GM23338 (cell line): ENCODE data around the gene BABAM1.

Source experiments
- CREB1 ChIP-seq: fragments of 250-450 bp; sonication (Bioruptor Pico); IDR thresholded peaks from 2 replicates; pipeline ENCODE4 v1.5.0; 2020; ENCODE audit warnings: low read depth, mild to moderate bottlenecking, moderate library complexity
- ETS1 ChIP-seq: IDR thresholded peaks from 2 replicates; pipeline ENCODE4 v1.6.1; 2016; ENCODE audit warnings: antibody characterized with exemption
- EZH2 ChIP-seq: fragments of 200-600 bp; sonication (generic); IDR thresholded peaks from one replicate; pipeline ENCODE4 v1.8.0; 2017; ENCODE audit warnings: antibody characterized with exemption, mild to moderate bottlenecking, low read depth; ENCODE audit not compliant: unreplicated experiment
- EZH2phosphoT487 ChIP-seq: fragments of 200-600 bp; sonication (generic); IDR thresholded peaks from one replicate; pipeline ENCODE4 v1.8.1; 2018; ENCODE audit warnings: antibody characterized with exemption; ENCODE audit not compliant: unreplicated experiment
- JUNB ChIP-seq: IDR thresholded peaks from one replicate; pipeline ENCODE4 v1.6.1; 2016; ENCODE audit warnings: antibody characterized with exemption; ENCODE audit not compliant: unreplicated experiment
- NANOG ChIP-seq: IDR thresholded peaks from 2 replicates; pipeline ENCODE4 v1.6.1; 2016; ENCODE audit warnings: antibody characterized with exemption, borderline replicate concordance
- POLR2AphosphoS5 ChIP-seq: IDR thresholded peaks from 2 replicates; pipeline ENCODE4 v1.6.1; 2016; ENCODE audit warnings: antibody characterized with exemption, low read depth
- ZNF114 ChIP-seq: fragments of 250-450 bp; sonication (Bioruptor Pico); IDR thresholded peaks from 2 replicates; pipeline ENCODE4 v1.5.0; 2020; ENCODE audit warnings: mild to moderate bottlenecking, moderate library complexity
- ZNF331 ChIP-seq: fragments of 250-450 bp; sonication (Bioruptor Pico); IDR thresholded peaks from 2 replicates; pipeline ENCODE4 v1.5.0; 2020; ENCODE audit warnings: low read depth, mild to moderate bottlenecking, moderate library complexity
- TF ChIP-seq, protein P1 (sequence below), 2 experiments: fragments of 200-600 bp in 1 of 2; sonication (generic) in 1 of 2; conservative IDR thresholded peaks; 2 replicates each; pipeline versions ENCODE4 v1.5.1 to v1.6.1; 2016 to 2017; ENCODE audit warnings: antibody characterized with exemption in 2 of 2, low read depth in 2 of 2, mild to moderate bottlenecking in 2 of 2, moderate library complexity in 1 of 2
- TF ChIP-seq, protein P2 (sequence below): IDR thresholded peaks from one replicate; pipeline ENCODE4 v1.6.1; 2018; ENCODE audit warnings: antibody characterized with exemption; ENCODE audit not compliant: unreplicated experiment
- TF ChIP-seq, protein P3 (sequence below): fragments of 250-450 bp; sonication (Bioruptor Pico); IDR thresholded peaks from 2 replicates; pipeline ENCODE4 v1.5.0; 2020; ENCODE audit warnings: mild to moderate bottlenecking, moderate library complexity

GRCh38 chr19:17305517-17306284 lies 38.5 kb downstream of the BABAM1 start, which contains the start of gene MRPL34:
- TF ChIP-seq, protein P1, sequence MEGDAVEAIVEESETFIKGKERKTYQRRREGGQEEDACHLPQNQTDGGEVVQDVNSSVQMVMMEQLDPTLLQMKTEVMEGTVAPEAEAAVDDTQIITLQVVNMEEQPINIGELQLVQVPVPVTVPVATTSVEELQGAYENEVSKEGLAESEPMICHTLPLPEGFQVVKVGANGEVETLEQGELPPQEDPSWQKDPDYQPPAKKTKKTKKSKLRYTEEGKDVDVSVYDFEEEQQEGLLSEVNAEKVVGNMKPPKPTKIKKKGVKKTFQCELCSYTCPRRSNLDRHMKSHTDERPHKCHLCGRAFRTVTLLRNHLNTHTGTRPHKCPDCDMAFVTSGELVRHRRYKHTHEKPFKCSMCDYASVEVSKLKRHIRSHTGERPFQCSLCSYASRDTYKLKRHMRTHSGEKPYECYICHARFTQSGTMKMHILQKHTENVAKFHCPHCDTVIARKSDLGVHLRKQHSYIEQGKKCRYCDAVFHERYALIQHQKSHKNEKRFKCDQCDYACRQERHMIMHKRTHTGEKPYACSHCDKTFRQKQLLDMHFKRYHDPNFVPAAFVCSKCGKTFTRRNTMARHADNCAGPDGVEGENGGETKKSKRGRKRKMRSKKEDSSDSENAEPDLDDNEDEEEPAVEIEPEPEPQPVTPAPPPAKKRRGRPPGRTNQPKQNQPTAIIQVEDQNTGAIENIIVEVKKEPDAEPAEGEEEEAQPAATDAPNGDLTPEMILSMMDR (conservative IDR thresholded peaks at IDR 0.05; ENCODE audit: low read depth in 2 of 2): peak; percentile 65 to 74
- TF ChIP-seq POLR2AphosphoS5 (peak; percentile 79), EZH2 (no peak), EZH2phosphoT487 (no peak), NANOG (no peak), CREB1 (CRISPR knock-in tag) (no peak), JUNB (no peak), ETS1 (peak; percentile 67; the same call in 1 of the 2 replicates), ZNF331 (no peak), ZNF114 (CRISPR knock-in tag) (no peak)
- TF ChIP-seq, protein P2, sequence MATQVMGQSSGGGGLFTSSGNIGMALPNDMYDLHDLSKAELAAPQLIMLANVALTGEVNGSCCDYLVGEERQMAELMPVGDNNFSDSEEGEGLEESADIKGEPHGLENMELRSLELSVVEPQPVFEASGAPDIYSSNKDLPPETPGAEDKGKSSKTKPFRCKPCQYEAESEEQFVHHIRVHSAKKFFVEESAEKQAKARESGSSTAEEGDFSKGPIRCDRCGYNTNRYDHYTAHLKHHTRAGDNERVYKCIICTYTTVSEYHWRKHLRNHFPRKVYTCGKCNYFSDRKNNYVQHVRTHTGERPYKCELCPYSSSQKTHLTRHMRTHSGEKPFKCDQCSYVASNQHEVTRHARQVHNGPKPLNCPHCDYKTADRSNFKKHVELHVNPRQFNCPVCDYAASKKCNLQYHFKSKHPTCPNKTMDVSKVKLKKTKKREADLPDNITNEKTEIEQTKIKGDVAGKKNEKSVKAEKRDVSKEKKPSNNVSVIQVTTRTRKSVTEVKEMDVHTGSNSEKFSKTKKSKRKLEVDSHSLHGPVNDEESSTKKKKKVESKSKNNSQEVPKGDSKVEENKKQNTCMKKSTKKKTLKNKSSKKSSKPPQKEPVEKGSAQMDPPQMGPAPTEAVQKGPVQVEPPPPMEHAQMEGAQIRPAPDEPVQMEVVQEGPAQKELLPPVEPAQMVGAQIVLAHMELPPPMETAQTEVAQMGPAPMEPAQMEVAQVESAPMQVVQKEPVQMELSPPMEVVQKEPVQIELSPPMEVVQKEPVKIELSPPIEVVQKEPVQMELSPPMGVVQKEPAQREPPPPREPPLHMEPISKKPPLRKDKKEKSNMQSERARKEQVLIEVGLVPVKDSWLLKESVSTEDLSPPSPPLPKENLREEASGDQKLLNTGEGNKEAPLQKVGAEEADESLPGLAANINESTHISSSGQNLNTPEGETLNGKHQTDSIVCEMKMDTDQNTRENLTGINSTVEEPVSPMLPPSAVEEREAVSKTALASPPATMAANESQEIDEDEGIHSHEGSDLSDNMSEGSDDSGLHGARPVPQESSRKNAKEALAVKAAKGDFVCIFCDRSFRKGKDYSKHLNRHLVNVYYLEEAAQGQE: no peak
- TF ChIP-seq, protein P3, sequence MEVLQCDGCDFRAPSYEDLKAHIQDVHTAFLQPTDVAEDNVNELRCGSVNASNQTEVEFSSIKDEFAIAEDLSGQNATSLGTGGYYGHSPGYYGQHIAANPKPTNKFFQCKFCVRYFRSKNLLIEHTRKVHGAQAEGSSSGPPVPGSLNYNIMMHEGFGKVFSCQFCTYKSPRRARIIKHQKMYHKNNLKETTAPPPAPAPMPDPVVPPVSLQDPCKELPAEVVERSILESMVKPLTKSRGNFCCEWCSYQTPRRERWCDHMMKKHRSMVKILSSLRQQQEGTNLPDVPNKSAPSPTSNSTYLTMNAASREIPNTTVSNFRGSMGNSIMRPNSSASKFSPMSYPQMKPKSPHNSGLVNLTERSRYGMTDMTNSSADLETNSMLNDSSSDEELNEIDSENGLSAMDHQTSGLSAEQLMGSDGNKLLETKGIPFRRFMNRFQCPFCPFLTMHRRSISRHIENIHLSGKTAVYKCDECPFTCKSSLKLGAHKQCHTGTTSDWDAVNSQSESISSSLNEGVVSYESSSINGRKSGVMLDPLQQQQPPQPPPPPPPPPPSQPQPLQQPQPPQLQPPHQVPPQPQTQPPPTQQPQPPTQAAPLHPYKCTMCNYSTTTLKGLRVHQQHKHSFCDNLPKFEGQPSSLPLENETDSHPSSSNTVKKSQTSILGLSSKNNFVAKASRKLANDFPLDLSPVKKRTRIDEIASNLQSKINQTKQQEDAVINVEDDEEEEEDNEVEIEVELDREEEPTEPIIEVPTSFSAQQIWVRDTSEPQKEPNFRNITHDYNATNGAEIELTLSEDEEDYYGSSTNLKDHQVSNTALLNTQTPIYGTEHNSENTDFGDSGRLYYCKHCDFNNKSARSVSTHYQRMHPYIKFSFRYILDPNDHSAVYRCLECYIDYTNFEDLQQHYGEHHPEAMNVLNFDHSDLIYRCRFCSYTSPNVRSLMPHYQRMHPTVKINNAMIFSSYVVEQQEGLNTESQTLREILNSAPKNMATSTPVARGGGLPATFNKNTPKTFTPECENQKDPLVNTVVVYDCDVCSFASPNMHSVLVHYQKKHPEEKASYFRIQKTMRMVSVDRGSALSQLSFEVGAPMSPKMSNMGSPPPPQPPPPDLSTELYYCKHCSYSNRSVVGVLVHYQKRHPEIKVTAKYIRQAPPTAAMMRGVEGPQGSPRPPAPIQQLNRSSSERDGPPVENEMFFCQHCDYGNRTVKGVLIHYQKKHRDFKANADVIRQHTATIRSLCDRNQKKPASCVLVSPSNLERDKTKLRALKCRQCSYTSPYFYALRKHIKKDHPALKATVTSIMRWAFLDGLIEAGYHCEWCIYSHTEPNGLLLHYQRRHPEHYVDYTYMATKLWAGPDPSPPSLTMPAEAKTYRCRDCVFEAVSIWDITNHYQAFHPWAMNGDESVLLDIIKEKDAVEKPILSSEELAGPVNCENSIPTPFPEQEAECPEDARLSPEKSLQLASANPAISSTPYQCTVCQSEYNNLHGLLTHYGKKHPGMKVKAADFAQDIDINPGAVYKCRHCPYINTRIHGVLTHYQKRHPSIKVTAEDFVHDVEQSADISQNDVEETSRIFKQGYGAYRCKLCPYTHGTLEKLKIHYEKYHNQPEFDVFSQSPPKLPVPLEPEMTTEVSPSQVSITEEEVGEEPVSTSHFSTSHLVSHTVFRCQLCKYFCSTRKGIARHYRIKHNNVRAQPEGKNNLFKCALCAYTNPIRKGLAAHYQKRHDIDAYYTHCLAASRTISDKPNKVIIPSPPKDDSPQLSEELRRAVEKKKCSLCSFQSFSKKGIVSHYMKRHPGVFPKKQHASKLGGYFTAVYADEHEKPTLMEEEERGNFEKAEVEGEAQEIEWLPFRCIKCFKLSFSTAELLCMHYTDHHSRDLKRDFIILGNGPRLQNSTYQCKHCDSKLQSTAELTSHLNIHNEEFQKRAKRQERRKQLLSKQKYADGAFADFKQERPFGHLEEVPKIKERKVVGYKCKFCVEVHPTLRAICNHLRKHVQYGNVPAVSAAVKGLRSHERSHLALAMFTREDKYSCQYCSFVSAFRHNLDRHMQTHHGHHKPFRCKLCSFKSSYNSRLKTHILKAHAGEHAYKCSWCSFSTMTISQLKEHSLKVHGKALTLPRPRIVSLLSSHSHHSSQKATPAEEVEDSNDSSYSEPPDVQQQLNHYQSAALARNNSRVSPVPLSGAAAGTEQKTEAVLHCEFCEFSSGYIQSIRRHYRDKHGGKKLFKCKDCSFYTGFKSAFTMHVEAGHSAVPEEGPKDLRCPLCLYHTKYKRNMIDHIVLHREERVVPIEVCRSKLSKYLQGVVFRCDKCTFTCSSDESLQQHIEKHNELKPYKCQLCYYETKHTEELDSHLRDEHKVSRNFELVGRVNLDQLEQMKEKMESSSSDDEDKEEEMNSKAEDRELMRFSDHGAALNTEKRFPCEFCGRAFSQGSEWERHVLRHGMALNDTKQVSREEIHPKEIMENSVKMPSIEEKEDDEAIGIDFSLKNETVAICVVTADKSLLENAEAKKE: no peak
